Large intestine (tissue), 3 donors: Measurements from ENCODE around the gene MTHFD1L. TPM values are rescaled to one million over a fixed set of nuclear protein-coding genes. Genes with fewer than 3 reads are reported as not detected.
"Not testable (repeated sequence)": the region's sequence is repeated elsewhere in the genome, so short reads cannot be mapped to it uniquely, and the experiment has no call there.

Source experiments
- DNase-seq, 2 donors: peaks; one replicate each; pipeline versions ENCODE4 v3.0.0 to v3.0.0-alpha.2; 2013
- H3K27ac ChIP-seq: one replicate; pipeline ENCODE4 v1.5.1; 2013; ENCODE audit warnings: low read length
- H3K27me3 ChIP-seq: 2 replicates; pipeline ENCODE4 v1.6.1; 2013; ENCODE audit warnings: low read length; ENCODE audit not compliant: control insufficient read depth, insufficient read depth
- H3K36me3 ChIP-seq: 2 replicates; pipeline ENCODE4 v1.6.1; 2013; ENCODE audit warnings: low read length; ENCODE audit not compliant: control insufficient read depth, insufficient read depth
- H3K4me1 ChIP-seq: one replicate; pipeline ENCODE4 v1.6.1; 2013; ENCODE audit warnings: low read length; ENCODE audit not compliant: control insufficient read depth, insufficient read depth
- H3K4me3 ChIP-seq: one replicate; pipeline ENCODE4 v1.5.1; 2013; ENCODE audit warnings: low read length
- H3K9me3 ChIP-seq: one replicate; pipeline ENCODE4 v1.6.1; 2013; ENCODE audit warnings: mild to moderate bottlenecking, low read depth, low read length, moderate library complexity; ENCODE audit not compliant: control insufficient read depth
- WGBS: methylation state at CpG from one replicate; pipeline ENCODE4 v1.1.5; 2013; ENCODE audit warnings: low lambda C conversion rate; ENCODE audit not compliant: insufficient coverage; 5-methylcytosine and 5-hydroxymethylcytosine counted together
- polyA plus RNA-seq: library from polyadenylated mRNA; unstranded; fragments of 120-200 nt; gene quantifications from one replicate; pipeline ENCODE4 v1.2.1, GENCODE V29; 2013

The MTHFD1L gene
- polyA plus RNA-seq, 1 donor: 11.7 TPM

GRCh38 chr6:151101816-151102694, 236.6 kb downstream of the MTHFD1L start:
- Histone ChIP-seq H3K9me3 (no peaks in the 10 kb centered on the region), H3K36me3 (no peaks in the 10 kb centered on the region), H3K27me3 (no peaks in the 10 kb centered on the region), H3K4me1 (no peaks in the 10 kb centered on the region), H3K27ac (no peak overlapping the region), H3K4me3 (no peak overlapping the region)
- DNase-seq: no peak
- 100% methylated on average over 1 of the region's 10 CpGs for WGBS

GRCh38 chr6:151103266-151103665, 237.8 kb downstream of the MTHFD1L start:
- WGBS: 80% methylated on average over 1 of the region's 4 CpGs
- no peaks in the 10 kb centered on the region for H3K36me3 ChIP-seq
- no peaks in the 10 kb centered on the region for H3K4me1 ChIP-seq
- no peak for DNase-seq
- no peak overlapping the region for H3K4me3 ChIP-seq
- H3K9me3 ChIP-seq: no peaks in the 10 kb centered on the region
- H3K27ac ChIP-seq: no peak overlapping the region
- no peaks in the 10 kb centered on the region for H3K27me3 ChIP-seq

- Histone ChIP-seq H3K4me3 (no peak overlapping the region), H3K36me3 (no peaks in the 10 kb centered on the region), H3K4me1 (no peaks in the 10 kb centered on the region), H3K27ac (no peak overlapping the region), H3K27me3 (no peaks in the 10 kb centered on the region), H3K9me3 (no peaks in the 10 kb centered on the region)
- no peak for DNase-seq
- WGBS: 0% methylated on average over 1 of the region's 4 CpGs
These were observed 242.5 kb downstream of the MTHFD1L start for GRCh38 chr6:151107897-151108427.

- Histone ChIP-seq H3K4me3 (no peak overlapping the region), H3K4me1 (no peaks in the 10 kb centered on the region), H3K27ac (no peak overlapping the region), H3K27me3 (no peaks in the 10 kb centered on the region), H3K9me3 (no peaks in the 10 kb centered on the region), H3K36me3 (no peaks in the 10 kb centered on the region)
- 80% methylated on average over 2 of the region's 6 CpGs for WGBS
- DNase-seq: no peak
These were observed 243.0 kb downstream of the MTHFD1L start for GRCh38 chr6:151108548-151108947.

GRCh38 chr6:151109361-151109760, 243.9 kb downstream of the MTHFD1L start:
- no peaks in the 10 kb centered on the region for H3K27me3 ChIP-seq
- no peak overlapping the region for H3K27ac ChIP-seq
- H3K9me3 ChIP-seq: no peaks in the 10 kb centered on the region
- no peak for DNase-seq
- no peaks in the 10 kb centered on the region for H3K36me3 ChIP-seq
- 78% methylated on average over 2 of the region's 8 CpGs for WGBS
- H3K4me3 ChIP-seq: no peak overlapping the region
- H3K4me1 ChIP-seq: no peaks in the 10 kb centered on the region

- H3K4me3 ChIP-seq: no peak overlapping the region
- no peaks in the 10 kb centered on the region for H3K27me3 ChIP-seq
- no peaks in the 10 kb centered on the region for H3K4me1 ChIP-seq
- no peaks in the 10 kb centered on the region for H3K36me3 ChIP-seq
- no peak overlapping the region for H3K27ac ChIP-seq
- DNase-seq: no peak
- H3K9me3 ChIP-seq: no peaks in the 10 kb centered on the region
- WGBS: 80% methylated on average over 4 of the region's 11 CpGs
These were observed 244.5 kb downstream of the MTHFD1L start for GRCh38 chr6:151109869-151110575.

GRCh38 chr6:151110576-151110905, 245.0 kb downstream of the MTHFD1L start:
- no peaks in the 10 kb centered on the region for H3K9me3 ChIP-seq
- no peaks in the 10 kb centered on the region for H3K36me3 ChIP-seq
- DNase-seq: no peak
- no peaks in the 10 kb centered on the region for H3K27me3 ChIP-seq
- no peaks in the 10 kb centered on the region for H3K4me1 ChIP-seq
- H3K27ac ChIP-seq: no peak overlapping the region
- WGBS: no CpG with 5 or more reads among the region's 4 CpGs
- no peak overlapping the region for H3K4me3 ChIP-seq

GRCh38 chr6:151111670-151112069, 246.2 kb downstream of the MTHFD1L start:
- no peaks in the 10 kb centered on the region for H3K4me1 ChIP-seq
- WGBS: no CpG with 5 or more reads among the region's 5 CpGs
- H3K36me3 ChIP-seq: no peaks in the 10 kb centered on the region
- no peak for DNase-seq
- H3K27ac ChIP-seq: no peak overlapping the region
- no peaks in the 10 kb centered on the region for H3K9me3 ChIP-seq
- H3K4me3 ChIP-seq: no peak overlapping the region
- no peaks in the 10 kb centered on the region for H3K27me3 ChIP-seq

- no peak overlapping the region for H3K27ac ChIP-seq
- H3K4me1 ChIP-seq: no peaks in the 10 kb centered on the region
- no peak for DNase-seq
- no peak overlapping the region for H3K4me3 ChIP-seq
- H3K36me3 ChIP-seq: no peaks in the 10 kb centered on the region
- WGBS: 67% methylated on average over 1 of the region's 4 CpGs
- no peaks in the 10 kb centered on the region for H3K27me3 ChIP-seq
- no peaks in the 10 kb centered on the region for H3K9me3 ChIP-seq
These were observed 246.6 kb downstream of the MTHFD1L start for GRCh38 chr6:151112130-151112529.

GRCh38 chr6:151112884-151113283, 247.4 kb downstream of the MTHFD1L start:
- not testable (repeated sequence) for H3K36me3 ChIP-seq, H3K27ac ChIP-seq, H3K4me3 ChIP-seq, H3K4me1 ChIP-seq, H3K9me3 ChIP-seq, DNase-seq, H3K27me3 ChIP-seq
- no CpG with 5 or more reads among the region's 3 CpGs for WGBS
